ENCODE data around the gene COBLL1. TPM values are rescaled to one million over a fixed set of nuclear protein-coding genes. Genes with fewer than 3 reads are reported as not detected.

The COBLL1 gene
- polyA plus RNA-seq, 1 donor: 38.3 TPM

Other genes with a start within 250 kb of the COBLL1 start
- gene GRB14, start 220.3 kb downstream of the COBLL1 start, polyA plus RNA-seq: 8.7 TPM
- 15.4 TPM for gene SLC38A11, start 113.7 kb upstream of the COBLL1 start, polyA plus RNA-seq